Measurements from ENCODE around the gene GIMAP8. TPM values are rescaled to one million over a fixed set of nuclear protein-coding genes. Genes with fewer than 3 reads are reported as not detected.

GIMAP8 gene
- total and polyA plus RNA-seq, 2 experiments from 2014 or later = 0.06 TPM; not detected in 1

DNA sequence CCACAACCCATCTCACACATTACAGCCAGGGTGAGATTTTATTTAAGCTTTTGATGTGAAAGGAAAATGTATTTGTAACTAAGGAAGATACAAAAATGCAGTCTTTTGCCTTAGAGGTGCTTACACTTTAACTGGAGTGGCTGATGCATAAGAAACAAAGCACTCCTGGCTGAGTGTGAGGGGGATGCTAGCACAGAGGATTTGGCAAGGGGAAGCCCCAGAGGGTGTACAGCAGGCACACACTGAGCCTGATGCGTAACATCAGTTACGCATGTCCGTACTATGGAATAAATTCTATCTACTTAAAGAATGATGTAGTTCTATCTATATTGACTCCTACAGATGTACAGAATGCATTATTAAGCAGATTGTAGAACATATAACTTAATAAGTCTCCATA is 17.8 kb downstream of the GIMAP8 start:
- no peak overlapping the region for H3K4me2 ChIP-seq
- H3K27ac Mint-ChIP-seq = no peak overlapping the region
- H3K36me3 ChIP-seq (ENCODE audit: insufficient read depth) = no peaks in the 10 kb centered on the region
- H3K9me2 ChIP-seq (ENCODE audit: insufficient read depth) = peaks cover 4% of the 10 kb centered on the region; the same call in 1 of the 2 replicates
- no peaks in the 10 kb centered on the region for H3K9me3 Mint-ChIP-seq
- no peaks in the 10 kb centered on the region for H3K36me3 Mint-ChIP-seq (ENCODE audit: low read depth)
- no peak for ATAC-seq
- H3K4me3 ChIP-seq = no peak overlapping the region
- no peaks in the 10 kb centered on the region for H3K79me2 ChIP-seq (replicated peaks; ENCODE audit: insufficient read depth)
- DNase-seq (ENCODE audit: low spot score) = no peak
- H2AFZ ChIP-seq = no peak overlapping the region
- no peaks in the 10 kb centered on the region for H3F3A ChIP-seq (replicated peaks; ENCODE audit: low read depth)
- 0 out of 2 replicates have a peak, but pooled peaks cover 7% of the 10 kb centered on the region for H3K27me3 ChIP-seq (ENCODE audit: insufficient read depth)
- no peaks in the 10 kb centered on the region; the same call in 2 of the 3 replicates for H3K4me1 Mint-ChIP-seq
- no peaks in the 10 kb centered on the region for H4K20me1 ChIP-seq (replicated peaks; ENCODE audit: insufficient read depth)
- H3K4me3 Mint-ChIP-seq = no peak overlapping the region
- no peak overlapping the region for H3K27ac ChIP-seq (ENCODE audit: low read depth)
- H3K4me1 ChIP-seq (ENCODE audit: insufficient read depth) = no peaks in the 10 kb centered on the region
- TF ChIP-seq ZNF114 (CRISPR knock-in tag; IDR thresholded peaks at IDR 0.05) = no peak
- TF ChIP-seq, protein P1, sequence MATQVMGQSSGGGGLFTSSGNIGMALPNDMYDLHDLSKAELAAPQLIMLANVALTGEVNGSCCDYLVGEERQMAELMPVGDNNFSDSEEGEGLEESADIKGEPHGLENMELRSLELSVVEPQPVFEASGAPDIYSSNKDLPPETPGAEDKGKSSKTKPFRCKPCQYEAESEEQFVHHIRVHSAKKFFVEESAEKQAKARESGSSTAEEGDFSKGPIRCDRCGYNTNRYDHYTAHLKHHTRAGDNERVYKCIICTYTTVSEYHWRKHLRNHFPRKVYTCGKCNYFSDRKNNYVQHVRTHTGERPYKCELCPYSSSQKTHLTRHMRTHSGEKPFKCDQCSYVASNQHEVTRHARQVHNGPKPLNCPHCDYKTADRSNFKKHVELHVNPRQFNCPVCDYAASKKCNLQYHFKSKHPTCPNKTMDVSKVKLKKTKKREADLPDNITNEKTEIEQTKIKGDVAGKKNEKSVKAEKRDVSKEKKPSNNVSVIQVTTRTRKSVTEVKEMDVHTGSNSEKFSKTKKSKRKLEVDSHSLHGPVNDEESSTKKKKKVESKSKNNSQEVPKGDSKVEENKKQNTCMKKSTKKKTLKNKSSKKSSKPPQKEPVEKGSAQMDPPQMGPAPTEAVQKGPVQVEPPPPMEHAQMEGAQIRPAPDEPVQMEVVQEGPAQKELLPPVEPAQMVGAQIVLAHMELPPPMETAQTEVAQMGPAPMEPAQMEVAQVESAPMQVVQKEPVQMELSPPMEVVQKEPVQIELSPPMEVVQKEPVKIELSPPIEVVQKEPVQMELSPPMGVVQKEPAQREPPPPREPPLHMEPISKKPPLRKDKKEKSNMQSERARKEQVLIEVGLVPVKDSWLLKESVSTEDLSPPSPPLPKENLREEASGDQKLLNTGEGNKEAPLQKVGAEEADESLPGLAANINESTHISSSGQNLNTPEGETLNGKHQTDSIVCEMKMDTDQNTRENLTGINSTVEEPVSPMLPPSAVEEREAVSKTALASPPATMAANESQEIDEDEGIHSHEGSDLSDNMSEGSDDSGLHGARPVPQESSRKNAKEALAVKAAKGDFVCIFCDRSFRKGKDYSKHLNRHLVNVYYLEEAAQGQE (IDR thresholded peaks at IDR 0.05; ENCODE audit: unreplicated experiment) = no peak
- TF ChIP-seq EZH2 (IDR thresholded peaks at IDR 0.05; ENCODE audit: low read depth, unreplicated experiment) = no peak
- no peak for TF ChIP-seq JUNB (IDR thresholded peaks at IDR 0.05; ENCODE audit: unreplicated experiment)
- TF ChIP-seq, protein P2, sequence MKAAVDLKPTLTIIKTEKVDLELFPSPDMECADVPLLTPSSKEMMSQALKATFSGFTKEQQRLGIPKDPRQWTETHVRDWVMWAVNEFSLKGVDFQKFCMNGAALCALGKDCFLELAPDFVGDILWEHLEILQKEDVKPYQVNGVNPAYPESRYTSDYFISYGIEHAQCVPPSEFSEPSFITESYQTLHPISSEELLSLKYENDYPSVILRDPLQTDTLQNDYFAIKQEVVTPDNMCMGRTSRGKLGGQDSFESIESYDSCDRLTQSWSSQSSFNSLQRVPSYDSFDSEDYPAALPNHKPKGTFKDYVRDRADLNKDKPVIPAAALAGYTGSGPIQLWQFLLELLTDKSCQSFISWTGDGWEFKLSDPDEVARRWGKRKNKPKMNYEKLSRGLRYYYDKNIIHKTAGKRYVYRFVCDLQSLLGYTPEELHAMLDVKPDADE (IDR thresholded peaks at IDR 0.05) = no peak
- no peak for TF ChIP-seq ZNF331 (CRISPR knock-in tag; IDR thresholded peaks at IDR 0.05; ENCODE audit: low read depth)
- H3K27me3 Mint-ChIP-seq (ENCODE audit: insufficient read depth, low read depth, poor library complexity) = peaks cover 2% of the 10 kb centered on the region

DNA sequence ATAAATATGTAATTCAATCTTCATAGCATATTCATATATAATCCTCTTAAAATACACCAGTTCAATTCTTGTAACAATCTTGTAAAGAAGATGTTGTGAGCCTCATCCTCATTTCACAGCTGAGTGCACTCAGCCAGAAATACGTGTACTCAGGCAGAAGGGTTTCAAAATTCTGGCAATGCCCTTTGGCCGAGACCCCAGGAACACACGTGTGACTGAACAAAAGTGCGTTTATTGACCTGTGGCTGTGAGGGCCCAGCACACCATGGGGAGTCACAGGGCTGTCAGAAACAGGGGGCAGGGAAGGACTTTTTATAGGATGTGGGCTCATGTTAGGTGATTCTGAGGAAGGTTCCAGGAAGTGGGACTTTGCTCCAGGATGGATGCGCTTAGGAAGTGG is 21.5 kb downstream of the GIMAP8 start:
- H3K36me3 ChIP-seq (ENCODE audit: insufficient read depth) = no peaks in the 10 kb centered on the region
- Mint-ChIP-seq H3K4me3 (no peak overlapping the region), H3K27me3 (ENCODE audit: insufficient read depth, low read depth, poor library complexity) (peaks cover 5% of the 10 kb centered on the region), H3K4me1 (no peaks in the 10 kb centered on the region; the same call in 2 of the 3 replicates), H3K27ac (no peak overlapping the region), H3K9me3 (peaks cover 3% of the 10 kb centered on the region; the same call in 2 of the 3 replicates), H3K36me3 (ENCODE audit: low read depth) (no peaks in the 10 kb centered on the region)
- H3K4me1 ChIP-seq (ENCODE audit: insufficient read depth) = no peaks in the 10 kb centered on the region
- H4K20me1 ChIP-seq (replicated peaks; ENCODE audit: insufficient read depth) = no peaks in the 10 kb centered on the region
- DNase-seq (ENCODE audit: low spot score) (no peak), ATAC-seq (no peak)
- peaks cover 25% of the 10 kb centered on the region for H3K9me2 ChIP-seq (ENCODE audit: insufficient read depth)
- no peak overlapping the region for H2AFZ ChIP-seq
- H3K4me2 ChIP-seq = no peak overlapping the region
- H3K27me3 ChIP-seq (ENCODE audit: insufficient read depth) = 0 out of 2 replicates have a peak, but pooled peaks cover 7% of the 10 kb centered on the region
- TF ChIP-seq POLR2AphosphoS5 (IDR thresholded peaks at IDR 0.05; ENCODE audit: low read depth) (no peak), NANOG (IDR thresholded peaks at IDR 0.05; ENCODE audit: borderline replicate concordance) (no peak)
- TF ChIP-seq, protein P3, sequence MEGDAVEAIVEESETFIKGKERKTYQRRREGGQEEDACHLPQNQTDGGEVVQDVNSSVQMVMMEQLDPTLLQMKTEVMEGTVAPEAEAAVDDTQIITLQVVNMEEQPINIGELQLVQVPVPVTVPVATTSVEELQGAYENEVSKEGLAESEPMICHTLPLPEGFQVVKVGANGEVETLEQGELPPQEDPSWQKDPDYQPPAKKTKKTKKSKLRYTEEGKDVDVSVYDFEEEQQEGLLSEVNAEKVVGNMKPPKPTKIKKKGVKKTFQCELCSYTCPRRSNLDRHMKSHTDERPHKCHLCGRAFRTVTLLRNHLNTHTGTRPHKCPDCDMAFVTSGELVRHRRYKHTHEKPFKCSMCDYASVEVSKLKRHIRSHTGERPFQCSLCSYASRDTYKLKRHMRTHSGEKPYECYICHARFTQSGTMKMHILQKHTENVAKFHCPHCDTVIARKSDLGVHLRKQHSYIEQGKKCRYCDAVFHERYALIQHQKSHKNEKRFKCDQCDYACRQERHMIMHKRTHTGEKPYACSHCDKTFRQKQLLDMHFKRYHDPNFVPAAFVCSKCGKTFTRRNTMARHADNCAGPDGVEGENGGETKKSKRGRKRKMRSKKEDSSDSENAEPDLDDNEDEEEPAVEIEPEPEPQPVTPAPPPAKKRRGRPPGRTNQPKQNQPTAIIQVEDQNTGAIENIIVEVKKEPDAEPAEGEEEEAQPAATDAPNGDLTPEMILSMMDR (conservative IDR thresholded peaks at IDR 0.05; ENCODE audit: low read depth in 2 of 2) = no peak
- H3K4me3 ChIP-seq = no peak overlapping the region
- no peaks in the 10 kb centered on the region for H3F3A ChIP-seq (replicated peaks; ENCODE audit: low read depth)
- H3K27ac ChIP-seq (ENCODE audit: low read depth) = no peak overlapping the region
- H3K79me2 ChIP-seq (replicated peaks; ENCODE audit: insufficient read depth) = no peaks in the 10 kb centered on the region

Measured in GM23338 (cell line).